NT2/D1 (cell line): ENCODE measurements around the gene MSGN1.

ENCODE experiments used
- SUZ12 ChIP-seq: IDR thresholded peaks from 2 replicates; pipeline ENCODE4 v1.6.1; 2011; ENCODE audit not compliant: insufficient read length, insufficient read depth; ENCODE audit errors: extremely low read depth
- YY1 ChIP-seq: IDR thresholded peaks from 2 replicates; pipeline ENCODE4 v1.6.1; 2011; ENCODE audit not compliant: insufficient read length, insufficient read depth
- ZNF274 ChIP-seq: IDR thresholded peaks from 2 replicates; pipeline ENCODE4 v1.6.1; 2011; ENCODE audit warnings: mild to moderate bottlenecking, low read depth, low read length

GRCh38 chr2:17847236-17847635 lies 31.0 kb downstream of the MSGN1 start:
- TF ChIP-seq YY1 = no peak
- TF ChIP-seq SUZ12 = no peak
- no peak for TF ChIP-seq ZNF274
